Activated CD4-positive, alpha-beta T cell treated with anti-CD3 and anti-CD28 coated beads, Interleukin-2, amount 50 U/mL, for 24 hours (primary cell): Measurements from ENCODE around the gene ROR1.

Experiments
- DNase-seq, 2 donors: peaks; one replicate each; pipeline ENCODE4 v3.0.0-alpha.2; 2020; ENCODE audit warnings: low read depth in 1 of 2, low spot score in 1 of 2

The ROR1 gene

DNA sequence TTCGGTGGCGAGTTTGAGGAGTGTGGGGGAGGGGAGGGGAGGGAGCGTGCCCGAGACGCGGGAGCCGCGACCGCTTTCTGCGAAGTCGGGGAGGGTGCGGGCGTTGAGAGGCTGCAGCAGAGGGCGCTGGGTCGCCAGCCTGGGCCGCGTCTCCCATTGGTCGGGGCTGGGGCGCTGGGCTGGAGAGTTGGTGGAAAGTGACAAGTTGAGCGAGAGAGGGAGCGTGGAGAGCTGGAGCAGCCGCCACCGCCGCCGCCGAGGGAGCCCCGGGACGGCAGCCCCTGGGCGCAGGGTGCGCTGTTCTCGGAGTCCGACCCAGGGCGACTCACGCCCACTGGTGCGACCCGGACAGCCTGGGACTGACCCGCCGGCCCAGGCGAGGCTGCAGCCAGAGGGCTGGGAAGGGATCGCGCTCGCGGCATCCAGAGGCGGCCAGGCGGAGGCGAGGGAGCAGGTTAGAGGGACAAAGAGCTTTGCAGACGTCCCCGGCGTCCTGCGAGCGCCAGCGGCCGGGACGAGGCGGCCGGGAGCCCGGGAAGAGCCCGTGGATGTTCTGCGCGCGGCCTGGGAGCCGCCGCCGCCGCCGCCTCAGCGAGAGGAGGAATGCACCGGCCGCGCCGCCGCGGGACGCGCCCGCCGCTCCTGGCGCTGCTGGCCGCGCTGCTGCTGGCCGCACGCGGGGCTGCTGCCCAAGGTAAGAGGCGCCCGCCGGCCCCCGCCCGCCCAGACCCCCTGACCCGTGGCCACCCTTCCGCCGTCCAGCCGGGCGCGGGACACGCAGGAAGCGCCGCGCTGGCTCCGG, at the start of gene ROR1:
ROR1 (plus strand) TSS at position 203 of the 802 bp plus-strand sequence.
- peak; percentile 17 to 20 for DNase-seq

DNA sequence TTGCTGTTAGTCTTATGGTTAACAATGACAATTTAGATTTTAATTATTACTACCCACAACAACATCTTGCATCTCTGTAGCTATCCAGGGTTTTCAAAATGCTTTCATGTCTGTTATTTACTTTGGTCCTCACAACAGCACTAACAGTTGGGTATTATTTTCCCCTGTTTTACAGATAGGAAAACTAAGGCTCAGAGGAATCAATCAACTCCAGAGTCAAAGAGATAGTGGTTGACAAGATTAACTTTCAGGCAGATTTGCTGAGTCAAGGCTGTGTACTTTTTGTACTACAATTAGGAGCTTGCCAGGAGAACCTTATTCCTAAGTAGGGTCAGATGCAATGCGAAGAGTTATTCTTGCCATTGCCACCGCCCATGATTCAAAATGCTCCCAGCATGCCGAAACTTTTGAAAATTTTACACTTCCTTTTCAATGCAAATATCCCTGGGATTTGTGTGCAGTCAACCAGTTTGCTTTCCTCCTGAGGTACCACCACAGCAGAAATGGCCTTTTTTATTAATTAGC, 49.4 kb upstream of the ROR1 start:
- DNase-seq, result no peak

DNA sequence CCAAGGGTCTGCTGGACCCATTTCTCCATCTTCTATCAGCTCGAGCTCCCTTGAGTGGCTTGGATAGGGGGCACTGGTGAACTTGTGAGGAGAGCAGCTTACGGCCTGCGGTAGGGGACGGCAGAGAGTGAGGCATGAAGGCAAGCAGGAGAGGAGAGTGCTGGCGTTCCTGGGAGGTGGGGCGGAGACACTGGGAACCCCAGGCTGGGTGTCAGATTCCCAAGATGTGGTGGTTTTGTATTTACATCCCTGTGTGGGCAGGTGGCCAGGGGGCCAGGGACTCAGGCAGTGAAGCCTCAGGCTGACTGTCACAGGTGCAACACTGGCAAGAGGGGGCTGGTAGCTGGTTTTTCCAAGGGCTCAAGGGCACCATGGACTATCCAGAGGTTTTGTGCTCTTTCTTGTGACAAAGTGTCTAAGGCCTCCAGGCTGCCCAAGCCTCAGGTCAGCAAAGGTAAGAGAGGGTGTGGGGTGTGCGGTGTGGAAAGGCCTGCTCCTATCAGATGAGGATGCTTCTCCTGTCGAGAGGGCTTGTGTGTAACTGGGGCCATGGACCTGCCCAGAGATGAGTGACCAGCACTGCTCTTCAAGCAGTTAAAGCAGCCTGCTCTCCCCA, 45.1 kb upstream of the ROR1 start:
- no peak for DNase-seq

DNA sequence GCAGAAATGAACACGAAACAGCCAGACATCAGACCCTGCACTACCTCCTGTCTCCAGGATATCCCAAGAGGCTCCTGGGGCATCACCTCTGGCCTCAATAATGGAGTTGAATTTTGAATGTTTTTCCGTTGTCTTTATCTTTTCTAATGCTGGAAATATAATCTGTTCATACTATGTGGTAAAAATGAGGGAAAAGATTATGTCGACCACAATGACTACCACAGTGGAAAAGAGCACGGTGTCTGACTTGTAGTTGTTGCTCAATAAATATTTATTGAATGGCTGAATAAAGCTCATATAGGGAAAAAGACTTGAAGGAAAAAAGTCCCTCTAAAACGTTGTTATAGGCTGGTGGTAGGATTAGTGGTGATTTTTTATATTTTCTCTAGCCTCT, 44.6 kb upstream of the ROR1 start:
- no peak for DNase-seq

DNA sequence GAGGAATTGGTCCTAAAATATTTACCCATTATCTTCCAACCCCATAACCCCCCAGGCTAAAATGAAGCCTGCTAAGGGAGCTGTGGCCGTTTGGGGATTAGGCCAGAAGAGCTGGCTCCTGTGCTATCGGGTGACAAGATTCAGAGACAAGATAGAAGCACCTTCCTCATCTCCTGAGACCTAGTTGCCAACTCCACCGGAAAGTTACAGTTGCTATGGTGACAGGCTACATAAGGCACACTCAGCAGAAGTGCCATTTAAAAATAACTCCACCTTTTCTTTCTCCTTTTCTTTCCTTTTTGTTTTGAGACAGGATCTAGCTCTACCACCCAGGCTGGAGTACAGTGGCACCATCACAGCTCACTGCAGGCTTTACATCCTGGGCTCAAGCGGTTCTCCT, 43.6 kb upstream of the ROR1 start:
- no peak for DNase-seq

DNA sequence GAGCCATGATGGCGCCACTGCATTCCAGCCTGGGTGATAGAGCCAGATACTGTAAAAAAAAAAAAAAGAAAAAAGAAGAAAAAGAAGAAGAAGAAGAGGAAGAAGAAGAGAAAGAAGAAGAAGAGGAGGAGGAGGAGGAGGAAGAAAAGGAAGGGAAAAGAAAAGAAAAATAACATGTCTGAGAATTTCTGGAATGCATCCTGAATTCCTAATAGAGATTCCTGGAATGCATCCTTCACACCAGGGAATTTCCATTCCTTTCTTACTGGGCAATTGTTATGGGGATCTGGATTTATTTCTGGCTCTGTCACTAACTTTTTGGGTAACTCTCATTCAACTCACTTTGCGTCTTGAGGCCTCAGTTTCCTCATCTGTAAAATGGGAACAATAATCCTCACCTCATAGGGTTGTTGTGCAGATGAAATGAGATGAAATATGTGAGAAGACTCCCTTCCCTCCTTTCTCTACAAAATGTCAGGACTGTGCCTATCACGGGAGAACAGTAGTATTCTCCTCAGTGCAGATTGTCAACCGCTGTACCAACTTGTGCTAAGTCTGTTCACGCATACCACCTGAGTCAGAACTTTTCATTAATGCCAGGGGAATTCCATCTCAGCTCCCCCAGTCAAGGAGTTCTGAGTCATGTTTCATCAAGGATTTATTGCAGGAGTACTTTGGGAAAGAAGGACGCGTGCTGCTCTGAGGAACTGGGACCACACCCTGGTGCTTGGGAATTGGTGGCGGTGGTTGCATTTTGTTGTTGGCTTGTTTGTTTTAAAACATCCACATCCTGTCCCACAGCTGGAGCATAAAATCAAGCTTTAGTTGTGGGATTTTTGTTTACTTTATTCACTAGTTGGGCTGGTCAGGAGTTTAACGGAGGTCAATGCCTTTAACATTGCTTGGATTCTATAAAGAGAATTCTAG, 42.4 kb upstream of the ROR1 start:
- no peak for DNase-seq

DNA sequence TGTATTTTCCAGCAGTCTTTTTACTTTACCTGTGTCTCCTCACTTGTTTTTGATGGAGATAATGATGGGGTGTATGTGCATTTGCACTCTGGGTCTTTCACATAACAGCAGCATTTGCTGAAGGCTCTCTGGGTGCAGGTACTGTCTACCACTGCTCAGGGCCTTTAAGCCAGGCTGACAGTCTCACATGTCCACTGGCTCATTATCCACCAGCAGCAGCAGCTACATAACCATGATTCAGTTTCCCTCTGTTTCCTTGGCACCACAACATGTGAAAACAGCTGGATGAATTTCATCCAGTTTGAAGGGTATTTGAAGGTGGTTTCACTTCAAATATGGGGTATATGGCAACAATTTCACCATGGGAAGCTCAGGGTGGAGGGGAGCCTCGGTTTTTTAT, 41.2 kb upstream of the ROR1 start:
- DNase-seq, result no peak

DNA sequence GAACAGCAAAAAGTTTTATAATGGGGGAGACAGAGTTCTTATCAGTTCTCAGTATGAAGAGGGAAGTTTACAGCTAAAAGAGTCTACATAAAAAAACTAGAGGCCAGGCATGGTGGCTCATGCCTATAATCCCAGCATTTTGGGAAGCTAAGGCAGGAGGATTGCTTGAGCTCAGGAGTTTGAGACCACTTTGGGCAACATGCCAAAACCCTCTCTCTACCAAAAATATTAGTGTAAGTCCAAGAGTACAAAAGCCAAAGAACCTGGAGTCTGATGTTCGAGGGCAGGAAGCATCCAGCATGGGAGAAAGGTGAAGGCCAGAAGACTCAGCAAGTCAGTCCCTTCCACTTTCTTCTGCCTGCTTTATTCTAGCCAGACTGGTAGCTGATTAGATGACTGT, 35.0 kb upstream of the ROR1 start:
- DNase-seq, result no peak

DNA sequence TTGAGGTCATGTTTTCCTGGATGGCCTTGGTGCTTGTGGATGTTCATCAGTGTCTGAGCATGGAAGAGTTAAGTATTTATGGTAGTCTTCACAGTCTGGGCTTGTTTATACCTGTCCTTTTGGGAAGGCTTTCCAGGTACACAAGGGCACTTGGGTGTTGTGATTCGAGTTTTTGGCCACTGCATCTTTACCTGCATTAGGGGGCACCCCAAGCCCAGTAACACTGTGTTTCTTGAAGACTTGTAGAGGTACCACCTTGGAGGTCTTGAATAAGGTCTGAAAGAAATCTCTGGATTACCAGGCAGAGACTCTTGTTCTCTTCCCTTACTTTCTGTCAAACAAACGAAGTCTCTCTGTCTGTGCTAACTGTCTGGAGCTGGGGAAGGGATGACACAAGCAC, 34.4 kb upstream of the ROR1 start:
- no peak for DNase-seq

DNA sequence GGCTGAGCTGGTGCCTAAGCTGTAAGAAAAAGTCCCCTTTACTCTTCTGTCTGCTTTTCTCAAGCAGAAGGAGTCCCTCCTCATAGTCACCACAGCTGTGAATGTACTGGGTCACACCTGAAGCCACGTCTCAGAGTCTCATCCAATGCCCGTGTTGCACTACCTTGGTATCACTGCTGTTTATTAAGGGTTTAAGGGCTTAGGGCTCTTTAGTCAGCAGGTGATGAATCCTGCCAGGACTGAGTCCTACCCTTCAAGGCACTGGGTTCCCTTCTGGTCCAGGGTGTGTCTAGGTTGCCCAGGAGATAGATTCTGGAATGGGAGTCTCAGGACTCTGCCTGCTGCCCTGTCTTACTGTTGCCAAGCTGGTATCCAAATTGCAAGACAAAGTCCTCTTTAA, 33.4 kb upstream of the ROR1 start:
- DNase-seq, result no peak

DNA sequence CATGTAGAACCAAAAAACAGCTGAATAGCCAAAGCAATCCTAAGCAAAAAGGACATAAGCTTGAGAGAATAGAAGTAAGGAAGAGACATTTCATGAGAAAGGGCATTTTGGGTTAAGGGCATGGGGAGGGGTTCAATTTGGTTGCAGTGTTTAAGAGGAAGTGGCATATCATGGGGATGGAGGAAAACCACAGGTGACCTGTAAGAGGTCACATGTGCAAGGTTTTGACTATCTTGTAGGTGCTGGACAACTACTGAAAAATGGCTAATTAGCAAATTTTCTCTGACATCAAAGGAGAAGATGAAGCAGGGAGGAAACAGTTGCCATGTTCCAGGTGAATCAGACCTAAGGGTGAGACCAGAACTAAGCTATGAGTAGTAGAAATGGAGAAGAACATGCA, 31.3 kb upstream of the ROR1 start:
- DNase-seq, result no peak

DNA sequence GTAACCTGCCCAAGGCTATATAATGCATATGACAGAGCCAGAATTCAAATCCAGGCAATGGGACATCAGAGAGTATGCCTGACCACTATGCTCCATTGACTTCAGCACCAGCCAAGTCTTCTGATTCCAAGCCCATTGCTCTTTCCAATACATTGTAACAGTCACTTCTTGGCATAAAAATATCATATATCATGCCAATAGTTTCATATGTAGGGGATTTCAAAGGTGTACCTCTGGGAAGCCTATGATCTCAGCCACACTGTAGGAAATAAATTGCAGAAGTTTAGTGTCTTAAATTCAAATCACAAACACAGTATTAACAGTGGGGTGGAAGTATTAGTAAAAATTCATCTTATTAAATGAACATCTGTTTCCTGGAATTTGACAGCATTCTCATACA, 30.0 kb upstream of the ROR1 start:
- DNase-seq, result no peak

DNA sequence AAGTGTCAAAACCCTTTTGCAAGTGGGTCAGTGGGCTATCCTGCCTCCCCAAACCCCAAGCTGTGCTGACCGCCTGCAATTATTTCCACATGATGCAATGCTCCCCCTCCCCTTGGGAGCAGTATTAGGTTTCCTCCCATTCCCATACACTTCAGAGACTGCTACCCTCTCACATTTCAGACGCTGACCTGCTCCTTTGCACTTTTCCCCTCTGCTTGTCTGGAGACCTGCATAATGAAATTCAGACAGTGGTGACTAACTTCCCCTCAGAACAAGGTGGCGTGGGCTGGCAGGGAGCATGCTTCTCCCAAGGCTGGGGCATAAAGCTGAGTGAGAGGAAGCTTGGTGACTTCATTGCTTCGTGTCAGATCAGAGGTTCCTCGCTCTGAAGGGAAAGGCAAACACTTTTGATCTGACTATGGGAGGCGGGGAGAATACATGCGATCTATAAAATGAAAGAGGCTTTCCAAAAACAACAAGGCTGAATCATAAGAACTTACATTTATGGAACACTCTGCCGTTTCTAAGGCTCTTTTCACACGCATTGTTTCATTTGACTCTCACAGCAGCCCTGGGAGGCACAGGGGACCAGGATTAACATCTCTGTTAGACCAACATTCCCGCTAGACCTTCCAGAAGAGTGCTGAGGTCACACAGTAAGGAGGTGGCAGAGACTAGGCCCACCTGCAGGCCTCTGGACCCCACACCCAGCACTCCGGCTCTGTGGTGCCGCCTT, 27.5 kb upstream of the ROR1 start:
- DNase-seq, result peak in 1 of 2 donors; percentile 9

DNA sequence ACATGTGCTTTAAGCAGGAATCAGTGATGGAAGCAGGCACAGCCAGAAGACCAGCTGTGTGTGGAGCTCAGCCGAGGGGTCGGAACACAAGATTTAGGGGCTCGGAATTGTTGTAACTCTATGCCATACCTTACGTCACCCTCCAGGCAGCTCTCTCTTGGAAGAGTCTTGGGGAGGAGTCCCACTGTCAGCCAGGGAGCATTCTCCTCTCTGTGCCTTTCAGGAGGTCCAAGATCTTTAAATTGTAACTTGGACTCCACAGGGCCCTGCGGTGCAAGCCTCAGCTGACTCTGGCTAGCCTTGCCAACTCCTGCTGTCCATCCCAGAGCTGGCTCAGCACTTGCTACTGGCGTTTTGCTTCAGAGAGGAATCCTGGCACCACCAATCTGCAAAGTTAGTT, 26.4 kb upstream of the ROR1 start:
- no peak for DNase-seq

DNA sequence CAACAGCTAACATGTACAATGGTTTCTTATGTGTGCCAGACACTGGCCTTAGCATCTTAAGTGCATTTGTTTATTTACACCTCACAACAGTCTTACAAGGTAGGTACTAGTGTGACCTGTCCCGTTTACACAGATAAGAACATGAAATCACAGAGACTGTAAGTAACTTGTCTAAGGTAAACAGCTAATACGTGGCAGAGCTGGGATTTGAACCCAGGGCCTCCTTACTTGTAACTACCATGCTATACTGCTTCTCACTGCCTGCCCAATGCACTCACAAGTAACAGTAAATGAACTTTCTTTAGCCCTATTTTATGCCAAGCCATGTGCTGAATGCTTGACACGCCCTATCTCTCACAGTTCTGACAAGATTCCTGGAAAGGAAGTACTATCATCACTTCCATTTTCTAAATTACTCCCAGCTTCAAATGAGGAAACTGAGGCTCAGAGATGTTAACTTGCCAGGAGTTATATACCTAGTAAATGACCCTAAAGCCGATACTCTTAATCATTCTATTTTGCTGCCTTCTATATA, 25.7 kb upstream of the ROR1 start:
- DNase-seq, result no peak

DNA sequence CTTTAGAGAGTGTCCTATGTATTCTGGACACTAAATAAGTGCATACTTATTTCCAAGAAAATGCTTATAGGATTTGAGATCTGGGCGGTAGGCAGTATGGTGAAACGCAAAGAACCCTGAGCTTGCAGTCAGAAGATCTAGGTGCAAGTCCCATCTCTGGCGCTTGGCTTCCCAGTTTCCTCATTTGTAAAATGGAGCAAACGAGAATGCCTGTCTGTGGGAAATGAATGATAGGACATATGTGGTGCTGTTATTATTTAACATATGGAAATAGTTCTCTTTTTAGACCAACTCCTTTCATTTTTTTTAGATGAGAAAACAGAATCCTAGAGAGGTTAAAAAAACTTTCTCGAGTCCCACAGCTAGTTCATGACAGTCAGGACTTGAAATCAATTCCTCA, 25.2 kb upstream of the ROR1 start:
- DNase-seq, result no peak

DNA sequence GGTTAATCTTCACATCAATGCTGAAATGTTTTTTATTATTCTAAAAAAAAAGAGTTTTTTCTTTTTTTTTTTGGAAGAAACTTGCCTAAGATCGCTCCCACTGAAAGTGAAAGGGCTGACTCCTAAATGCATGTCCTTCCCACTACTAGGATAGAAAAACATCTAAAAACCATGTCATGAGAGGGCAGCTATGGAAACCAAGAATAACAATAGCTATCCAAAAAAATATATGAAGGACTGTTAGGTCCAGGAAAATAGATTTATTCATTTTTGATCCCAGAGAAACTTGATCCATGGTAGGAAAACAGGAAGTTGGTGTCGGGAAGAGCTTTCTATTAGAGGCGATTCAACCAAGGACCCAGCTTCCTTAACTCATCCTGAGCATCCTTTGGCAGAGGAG, 23.1 kb upstream of the ROR1 start:
- no peak for DNase-seq

DNA sequence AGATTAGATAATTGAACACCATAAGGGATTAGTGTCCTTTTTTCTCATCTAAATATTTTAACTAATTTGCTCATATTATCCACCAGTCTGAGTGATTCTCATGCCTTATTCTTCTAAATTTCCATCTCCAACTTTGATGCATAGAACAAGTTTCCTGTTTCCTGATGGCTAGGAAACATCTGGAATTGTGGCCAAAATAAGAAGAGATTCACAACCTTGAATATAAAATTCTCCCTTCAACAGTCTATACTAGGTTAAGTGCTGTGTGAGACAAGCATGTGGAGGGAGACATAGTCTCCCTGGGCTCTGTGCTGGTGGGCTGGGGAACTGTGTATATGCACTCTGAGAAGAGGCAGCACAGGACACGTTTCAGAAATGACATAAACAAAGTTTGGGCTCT, 21.6 kb upstream of the ROR1 start:
- DNase-seq, result no peak

DNA sequence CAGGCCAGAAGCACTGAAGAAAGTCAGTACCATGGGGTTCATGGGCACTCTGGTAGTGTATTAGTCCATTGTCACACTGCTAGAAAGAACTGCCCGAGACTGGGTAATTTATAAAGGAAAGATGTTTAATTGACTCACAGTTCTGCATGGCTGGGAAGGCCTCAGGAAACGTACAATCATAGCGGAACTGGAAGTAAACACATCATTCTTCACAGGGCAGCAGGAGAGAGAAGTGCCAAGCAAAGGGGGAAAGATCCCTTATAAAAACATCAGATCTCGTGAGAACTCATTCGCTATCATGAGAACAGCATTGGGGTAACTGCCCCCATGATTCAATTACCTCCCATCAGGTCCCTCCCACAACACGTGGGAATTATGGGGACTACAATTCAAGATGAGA, 20.2 kb upstream of the ROR1 start:
- no peak for DNase-seq

DNA sequence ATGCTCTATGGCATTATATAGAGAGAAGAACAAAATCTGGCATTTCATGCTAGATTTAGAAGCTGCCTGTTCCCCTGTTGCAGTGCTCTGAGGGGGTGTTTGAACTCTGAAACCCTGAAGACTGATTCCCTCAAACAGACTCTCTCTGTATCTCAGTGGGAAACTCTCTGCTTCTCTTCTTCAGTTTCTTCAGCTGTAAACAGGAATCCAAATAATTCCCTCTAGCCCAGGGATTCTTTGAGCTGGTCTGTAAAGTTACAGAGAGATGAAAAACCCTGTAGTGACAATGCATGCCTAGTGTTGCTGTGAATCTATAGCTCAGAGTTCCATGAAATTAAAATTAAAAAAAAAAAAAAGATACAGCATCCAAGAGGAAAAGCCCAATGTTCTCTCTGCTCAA, 17.0 kb upstream of the ROR1 start:
- DNase-seq, result no peak

DNA sequence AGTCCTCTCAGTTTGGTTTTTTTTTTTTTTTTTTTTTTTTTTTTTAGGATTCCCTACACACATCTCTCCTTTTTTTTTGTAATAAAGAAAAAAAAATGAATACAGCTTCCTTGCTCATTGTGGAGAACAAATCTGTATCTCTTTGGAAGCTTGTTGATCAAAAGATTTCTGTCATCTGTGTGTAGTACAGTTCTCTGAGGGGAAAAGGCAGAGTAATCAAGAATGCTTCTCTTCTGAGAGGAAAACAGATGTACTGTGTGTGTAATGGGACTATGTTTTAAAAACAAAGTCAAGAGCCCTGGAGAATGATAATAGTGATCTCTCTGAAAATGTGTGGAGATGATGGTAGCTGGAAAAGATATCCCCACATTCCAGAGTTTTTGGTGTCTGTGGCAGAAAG, 16.5 kb upstream of the ROR1 start:
- no peak for DNase-seq
